D341Med (cell line): Measurements from ENCODE around the gene ARID3B.
"Not testable (repeated sequence)": the region's sequence is repeated elsewhere in the genome, so short reads cannot be mapped to it uniquely, and the experiment has no call there.

Source experiments
- DNase-seq: peaks from one replicate; pipeline ENCODE4 v3.0.0; 2012; ENCODE audit warnings: low spot score

Gene ARID3B

GRCh38 chr15:74621546-74621920, 80.5 kb downstream of the ARID3B start:
- DNase-seq, result no peak

DNA sequence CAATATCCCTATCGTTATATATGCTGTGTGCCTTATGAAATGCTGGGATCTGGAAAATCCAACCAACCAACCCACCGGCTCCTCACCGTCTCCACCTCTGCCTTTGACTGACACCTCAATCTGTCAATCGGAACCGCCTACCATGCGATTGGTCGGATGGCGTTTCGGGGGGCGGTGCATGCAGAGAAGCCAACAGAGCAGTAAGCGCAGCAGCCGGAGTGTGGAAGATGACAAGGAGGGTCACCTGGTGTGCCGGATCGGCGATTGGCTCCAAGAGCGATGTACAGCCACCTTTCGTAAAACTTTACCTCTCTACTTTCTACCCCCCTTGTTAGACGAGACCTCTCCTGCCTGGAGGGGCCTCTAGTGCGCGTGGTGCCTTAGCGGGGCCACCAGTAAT, 80.9 kb downstream of the ARID3B start:
- no peak for DNase-seq

DNA sequence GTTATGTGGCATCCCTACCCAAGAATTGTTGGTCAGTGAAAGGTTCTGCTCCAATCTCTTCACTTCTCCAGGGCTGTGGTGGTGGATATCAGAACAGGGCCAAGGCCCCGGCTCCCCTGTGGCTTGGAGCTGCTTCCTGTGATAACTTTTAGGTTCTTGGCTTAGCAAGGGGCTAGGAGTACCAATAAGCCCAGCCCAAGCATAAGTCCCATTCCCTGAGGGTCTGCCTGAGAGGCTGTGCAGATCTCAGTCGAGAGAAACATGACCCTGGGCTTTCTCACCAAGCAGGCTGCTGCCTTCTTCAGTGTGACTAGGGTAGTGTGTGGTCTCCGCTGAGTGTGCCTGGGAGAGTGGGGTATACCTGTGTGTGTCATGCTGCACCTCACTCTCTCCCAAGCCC, 81.7 kb downstream of the ARID3B start:
- DNase-seq, result no peak

DNA sequence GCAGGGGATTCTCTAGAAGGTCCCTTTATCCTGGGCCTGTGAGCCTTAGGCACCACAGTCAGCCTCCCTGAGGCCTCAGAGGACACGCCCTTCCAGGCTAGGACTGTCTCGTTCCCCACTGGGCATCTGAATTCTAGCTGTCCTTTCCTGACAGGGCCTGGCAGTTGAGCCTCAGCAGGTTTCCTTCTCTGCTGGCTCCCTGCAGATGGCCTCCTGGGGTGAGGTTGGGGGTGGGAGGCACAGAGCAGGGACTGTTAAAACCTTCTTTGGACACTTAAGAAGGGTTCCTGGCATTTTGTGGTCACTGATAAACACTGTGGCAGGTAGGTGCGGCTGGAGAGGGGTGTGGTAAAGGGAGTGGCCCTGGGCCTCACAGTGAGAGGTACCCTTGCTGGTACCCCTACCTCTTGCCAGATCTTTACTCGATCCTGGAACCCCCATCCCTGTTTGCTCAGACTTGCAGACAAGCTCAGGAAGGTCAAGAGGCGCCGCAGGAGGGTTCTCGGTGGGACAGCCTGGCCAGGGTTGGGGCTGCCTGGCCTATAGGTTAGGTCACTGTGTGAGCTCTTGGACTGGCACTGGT, 83.1 kb downstream of the ARID3B start:
- DNase-seq, result no peak

DNA sequence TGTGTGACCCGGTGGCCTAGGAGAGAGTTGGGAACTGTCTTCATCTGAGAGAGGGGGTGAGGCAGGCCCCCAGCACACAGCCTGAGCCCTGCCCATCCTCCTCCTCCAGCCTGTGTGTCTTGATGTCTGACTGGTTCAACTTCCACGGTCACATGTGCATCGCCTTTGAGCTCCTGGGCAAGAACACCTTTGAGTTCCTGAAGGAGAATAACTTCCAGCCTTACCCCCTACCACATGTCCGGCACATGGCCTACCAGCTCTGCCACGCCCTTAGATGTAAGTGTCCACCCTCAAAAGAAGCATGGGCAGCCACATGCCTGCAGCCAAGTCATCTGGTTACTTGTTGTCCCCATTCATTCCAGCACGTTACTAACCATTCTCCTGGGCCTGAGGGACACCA, 84.7 kb downstream of the ARID3B start:
- no peak for DNase-seq

GRCh38 chr15:74626336-74626735, 85.3 kb downstream of the ARID3B start:
- no peak for DNase-seq

- DNase-seq, result no peak
Measured at GRCh38 chr15:74626752-74627692, 86.0 kb downstream of the ARID3B start.

DNA sequence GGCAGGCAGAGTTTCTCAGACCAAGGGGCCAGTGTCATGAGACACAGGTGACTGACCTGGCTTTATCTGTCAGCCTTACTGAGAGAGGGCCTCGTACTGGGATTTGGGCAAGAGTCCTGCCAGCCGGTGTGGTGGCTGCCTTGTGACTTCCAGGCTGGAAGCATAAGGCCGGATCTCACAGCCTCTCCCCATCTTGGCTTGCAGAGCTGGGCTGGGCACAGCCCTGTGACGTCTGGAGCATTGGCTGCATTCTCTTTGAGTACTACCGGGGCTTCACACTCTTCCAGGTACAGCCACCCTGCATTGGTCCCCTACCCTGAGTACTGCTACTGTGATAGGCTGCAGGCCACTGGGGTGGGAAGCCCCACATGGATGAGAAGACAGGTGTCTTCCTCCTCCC, 86.7 kb downstream of the ARID3B start:
- DNase-seq, result no peak

- DNase-seq, result no peak
Measured at GRCh38 chr15:74628199-74628598, 87.2 kb downstream of the ARID3B start.

- DNase-seq, result no peak
Measured at GRCh38 chr15:74628949-74629348, 87.9 kb downstream of the ARID3B start.

DNA sequence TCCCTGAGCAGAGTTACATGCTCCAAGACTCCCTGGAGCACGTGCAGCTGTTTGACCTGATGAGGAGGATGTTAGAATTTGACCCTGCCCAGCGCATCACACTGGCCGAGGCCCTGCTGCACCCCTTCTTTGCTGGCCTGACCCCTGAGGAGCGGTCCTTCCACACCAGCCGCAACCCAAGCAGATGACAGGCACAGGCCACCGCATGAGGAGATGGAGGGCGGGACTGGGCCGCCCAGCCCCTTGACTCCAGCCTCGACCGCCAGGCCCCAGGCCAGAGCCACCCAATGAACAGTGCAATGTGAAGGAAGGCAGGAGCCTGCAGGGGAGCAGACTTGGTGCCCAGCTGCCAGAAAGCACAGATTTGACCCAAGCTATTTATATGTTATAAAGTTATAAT, 88.7 kb downstream of the ARID3B start:
- not testable (repeated sequence) for DNase-seq

DNA sequence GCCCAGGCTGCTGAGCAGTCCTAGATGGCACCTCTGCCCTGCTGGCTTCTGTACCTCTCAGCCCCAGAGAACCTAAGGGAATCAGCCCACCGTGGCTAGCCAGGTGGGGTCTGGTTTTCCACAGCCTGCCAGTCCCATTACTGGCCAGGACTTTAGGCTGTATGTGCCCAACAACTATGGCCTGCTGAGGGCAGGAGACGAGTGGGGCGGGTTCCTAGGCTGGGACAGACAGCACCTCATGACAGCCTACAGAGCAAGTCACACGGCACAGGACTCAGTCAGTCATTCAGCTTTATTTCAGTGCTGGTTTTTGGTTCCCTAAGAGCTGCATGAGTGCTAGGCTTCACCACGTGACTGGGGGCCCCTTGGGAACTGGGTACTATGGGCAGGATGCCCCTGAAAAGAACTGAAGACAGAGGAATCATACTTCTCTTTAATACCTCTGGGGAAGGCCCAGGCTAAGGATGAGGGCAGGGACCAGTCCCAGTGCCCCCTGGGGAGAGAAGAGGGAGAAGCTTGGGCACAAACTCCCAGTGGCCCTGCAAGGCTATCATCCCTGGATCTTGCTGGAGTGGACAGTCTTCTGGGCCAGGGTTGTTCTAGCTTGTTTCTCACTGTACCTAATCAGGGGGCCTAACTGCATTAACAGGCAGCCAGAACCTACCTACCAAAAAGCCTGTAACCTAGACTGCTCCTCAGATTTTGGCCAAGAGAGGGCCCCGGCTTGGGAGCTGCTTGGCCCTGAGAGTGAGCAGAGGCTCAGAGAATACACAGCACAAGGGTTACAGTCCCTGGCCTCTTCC, 89.5 kb downstream of the ARID3B start:
- no peak for DNase-seq

DNA sequence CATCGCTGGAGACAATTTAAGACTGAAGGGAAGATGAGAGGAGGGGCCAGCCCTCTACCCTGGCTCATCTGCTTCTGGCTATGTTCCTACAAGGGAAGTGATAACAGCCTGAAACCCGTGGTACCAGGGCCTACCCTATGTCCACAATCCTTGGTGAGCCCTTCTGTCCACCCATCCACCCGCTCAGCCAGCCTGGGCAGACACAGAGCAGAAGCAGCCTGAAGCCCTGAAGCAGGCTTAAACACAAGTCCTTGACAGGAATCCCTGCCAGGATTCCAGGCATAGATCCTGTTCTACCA, 90.0 kb downstream of the ARID3B start:
- DNase-seq, result no peak

- no peak for DNase-seq
Measured at GRCh38 chr15:74631408-74631807, 90.4 kb downstream of the ARID3B start.

DNA sequence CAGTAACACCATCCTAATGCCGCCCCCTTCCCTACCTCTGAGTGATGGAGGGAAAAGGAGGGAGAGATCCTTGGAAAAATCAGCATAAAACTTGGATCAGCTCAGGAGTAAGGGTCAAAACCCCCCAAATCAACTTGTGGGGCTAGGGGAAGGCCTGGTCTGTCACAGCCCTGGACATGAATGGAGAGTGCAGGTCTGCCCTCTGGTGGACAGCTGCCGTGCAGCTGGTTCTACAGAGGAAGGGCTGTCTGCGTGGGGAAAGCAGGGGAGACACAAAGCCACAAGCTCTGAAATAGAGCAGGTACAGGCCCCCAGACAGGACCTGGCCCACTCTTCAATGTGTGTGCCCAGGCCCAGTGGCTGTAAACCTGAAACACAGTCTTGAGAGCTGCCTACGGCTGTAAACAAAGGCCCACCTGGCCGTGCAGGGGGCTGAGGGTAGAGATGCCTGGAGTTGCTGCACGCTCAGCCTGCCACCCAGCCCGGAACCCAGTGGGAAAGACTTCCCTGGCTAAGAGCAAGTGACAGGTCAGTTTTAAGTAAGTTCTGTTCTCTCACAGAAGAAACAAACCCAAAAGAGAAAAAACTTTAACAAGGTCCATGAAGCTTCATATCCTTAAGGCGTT, 91.0 kb downstream of the ARID3B start:
- DNase-seq, result peak; percentile 84

DNA sequence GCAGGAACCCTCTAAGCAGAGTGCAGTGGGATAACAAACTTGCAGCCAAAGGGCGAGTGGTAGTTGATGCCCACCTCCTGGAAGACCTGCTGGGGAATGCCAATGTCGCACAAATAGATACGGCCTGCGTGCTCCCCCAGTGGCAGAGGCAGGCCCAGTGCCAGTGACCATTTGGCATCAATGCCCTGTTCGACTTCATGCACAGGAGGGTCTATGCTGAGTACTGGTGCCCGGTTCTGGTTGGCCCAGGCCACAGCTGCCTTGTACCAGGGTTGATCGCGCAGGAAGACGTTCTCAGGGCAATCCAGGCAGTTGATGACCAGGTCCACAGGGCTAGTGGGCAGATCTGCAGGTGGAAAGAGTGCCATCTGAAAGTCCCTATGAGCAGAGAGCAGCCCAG, 91.6 kb downstream of the ARID3B start:
- no peak for DNase-seq

DNA sequence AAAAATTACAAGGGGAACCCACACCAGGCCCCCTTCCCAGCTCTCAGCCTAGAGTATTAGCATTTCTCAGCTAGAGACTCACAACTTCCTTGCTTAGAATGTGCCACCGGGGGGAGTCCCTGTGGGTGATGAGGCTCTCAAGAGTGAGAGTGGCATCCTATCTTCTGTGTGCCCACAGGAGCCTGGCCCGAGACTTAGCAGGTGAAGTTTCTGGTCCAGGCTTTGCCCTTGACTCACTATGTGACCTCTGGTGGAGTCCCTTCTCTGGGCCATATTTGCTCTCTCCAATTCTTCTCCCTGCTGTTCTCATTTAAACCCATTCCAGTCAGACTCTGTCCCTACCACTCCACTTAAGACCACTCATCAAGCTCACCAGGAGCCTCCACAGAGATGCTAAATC, 92.8 kb downstream of the ARID3B start:
- no peak for DNase-seq

GRCh38 chr15:74635228-74635627, 94.2 kb downstream of the ARID3B start:
- DNase-seq, result peak; percentile 83

DNA sequence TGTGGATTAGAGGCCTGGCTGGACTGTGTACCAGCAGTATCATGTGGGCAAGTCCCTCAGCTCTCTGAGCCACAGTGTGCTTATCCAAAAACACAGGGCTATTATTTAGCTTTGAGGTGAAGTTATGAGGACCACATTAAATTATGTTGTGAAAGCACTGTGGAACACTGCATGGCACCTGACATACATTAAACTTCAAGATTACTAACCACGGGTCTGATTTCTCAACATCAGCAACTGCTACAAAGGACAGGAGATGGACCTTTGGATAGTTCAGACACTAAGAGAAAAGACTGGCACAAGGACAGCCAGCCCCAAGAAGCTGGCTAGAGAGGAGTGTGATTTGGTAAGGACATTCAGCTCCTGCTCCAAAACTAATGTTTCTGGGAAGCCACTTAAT, 96.0 kb downstream of the ARID3B start:
- no peak for DNase-seq

- DNase-seq, result no peak
Measured at GRCh38 chr15:74641151-74641550, 100.1 kb downstream of the ARID3B start.

DNA sequence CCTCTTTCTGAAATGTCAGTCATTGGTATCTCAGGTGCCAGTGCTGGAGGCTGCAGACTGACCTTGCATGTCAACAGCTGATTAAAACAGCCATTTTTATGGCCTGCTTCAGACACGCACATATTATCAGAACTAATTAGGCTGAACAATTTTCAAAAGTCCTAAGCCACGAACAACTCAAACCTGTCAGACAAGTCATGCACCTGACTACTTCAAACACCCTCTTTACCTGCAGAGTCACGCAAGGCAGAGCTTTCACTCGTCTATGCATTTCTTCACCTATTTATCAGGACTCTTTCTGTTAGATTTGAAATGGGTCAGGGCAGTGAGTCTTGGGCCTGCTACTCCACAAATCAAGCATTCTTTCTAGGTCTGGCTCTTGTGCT, 101.3 kb downstream of the ARID3B start:
- DNase-seq, result no peak
